Measurements from ENCODE around the gene MUC2. TPM values are rescaled to one million over a fixed set of nuclear protein-coding genes. Genes with fewer than 3 reads are reported as not detected.

MUC2 gene
- polyA plus RNA-seq, 1 donor, result 94.8 TPM

DNA sequence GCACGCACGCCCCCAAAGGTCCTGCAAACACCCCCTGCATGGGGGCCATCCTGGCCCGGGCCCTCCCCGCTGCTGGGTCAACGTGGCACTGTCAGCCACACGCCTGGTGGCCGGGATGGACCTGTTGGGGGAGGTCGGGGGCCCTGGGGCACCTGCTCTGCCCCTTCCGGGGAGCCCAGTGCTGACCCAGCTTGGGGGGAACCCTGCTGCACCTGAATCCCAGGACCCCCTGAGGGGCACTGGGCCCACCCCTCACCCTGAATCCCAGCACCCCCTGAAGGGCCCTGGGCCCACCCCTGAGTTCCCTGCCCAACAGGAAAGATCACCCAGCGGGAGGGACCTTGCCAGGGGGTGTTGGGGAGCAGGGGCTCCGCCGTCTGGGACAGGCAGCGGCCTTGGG is 37.7 kb upstream of the MUC2 start:
- H3K27me3 ChIP-seq (ENCODE audit: control insufficient read depth, insufficient read depth, low read length), result peaks cover 5% of the 10 kb centered on the region
- H3K4me1 ChIP-seq (ENCODE audit: control insufficient read depth, insufficient read depth, low read length), result peaks cover 10% of the 10 kb centered on the region
- no peak overlapping the region for H3K27ac ChIP-seq (ENCODE audit: low read length)

DNA sequence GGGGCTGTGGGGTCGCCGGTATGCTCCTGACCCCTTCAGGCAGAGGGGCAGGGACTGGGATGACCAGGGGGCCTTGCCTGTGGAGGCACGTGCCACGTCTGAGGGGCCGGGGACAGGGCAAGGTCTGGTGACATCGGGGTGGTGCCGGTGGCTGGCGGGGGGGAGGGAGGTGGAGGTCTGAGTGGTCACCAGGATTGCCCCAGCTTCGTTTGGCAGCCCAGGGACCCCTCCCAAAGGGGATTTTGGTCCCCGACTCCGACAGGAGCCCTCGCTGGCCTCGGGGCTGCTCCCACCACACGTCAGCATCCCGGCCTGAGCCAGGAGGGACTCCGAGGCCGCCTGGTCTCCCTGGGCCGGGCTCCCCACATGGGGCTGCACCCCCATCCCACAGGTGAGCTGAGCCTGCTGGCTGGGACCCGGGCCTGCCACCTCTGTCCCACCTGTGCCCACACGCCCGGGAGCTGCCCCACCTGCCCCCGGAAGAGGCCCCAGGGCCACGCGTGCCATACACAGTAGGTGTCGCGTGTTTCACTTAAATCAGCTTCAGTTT is 37.1 kb upstream of the MUC2 start:
- H3K27ac ChIP-seq (ENCODE audit: low read length), result no peak overlapping the region
- no peak for DNase-seq
- H3K36me3 ChIP-seq (ENCODE audit: control insufficient read depth, insufficient read depth, low read length), result no peaks in the 10 kb centered on the region
- no peaks in the 10 kb centered on the region for H3K9me3 ChIP-seq (ENCODE audit: control insufficient read depth, low read depth, low read length)
- H3K4me1 ChIP-seq (ENCODE audit: control insufficient read depth, insufficient read depth, low read length), result peaks cover 15% of the 10 kb centered on the region
- no peak overlapping the region for H3K4me3 ChIP-seq (ENCODE audit: low read length)
- peaks cover 5% of the 10 kb centered on the region for H3K27me3 ChIP-seq (ENCODE audit: control insufficient read depth, insufficient read depth, low read length)
- no CpG with 5 or more reads among the region's 26 CpGs for whole genome bisulfite sequencing (ENCODE audit: insufficient coverage, low lambda C conversion rate)

More for the DNA sequence above, 37.7 kb upstream of the MUC2 start:
- Histone ChIP-seq H3K4me3 (ENCODE audit: low read length) (no peak overlapping the region), H3K9me3 (ENCODE audit: control insufficient read depth, low read depth, low read length) (no peaks in the 10 kb centered on the region), H3K36me3 (ENCODE audit: control insufficient read depth, insufficient read depth, low read length) (no peaks in the 10 kb centered on the region)
- DNase-seq, result no peak
- WGBS (ENCODE audit: insufficient coverage, low lambda C conversion rate), result no CpG with 5 or more reads among the region's 13 CpGs

DNA sequence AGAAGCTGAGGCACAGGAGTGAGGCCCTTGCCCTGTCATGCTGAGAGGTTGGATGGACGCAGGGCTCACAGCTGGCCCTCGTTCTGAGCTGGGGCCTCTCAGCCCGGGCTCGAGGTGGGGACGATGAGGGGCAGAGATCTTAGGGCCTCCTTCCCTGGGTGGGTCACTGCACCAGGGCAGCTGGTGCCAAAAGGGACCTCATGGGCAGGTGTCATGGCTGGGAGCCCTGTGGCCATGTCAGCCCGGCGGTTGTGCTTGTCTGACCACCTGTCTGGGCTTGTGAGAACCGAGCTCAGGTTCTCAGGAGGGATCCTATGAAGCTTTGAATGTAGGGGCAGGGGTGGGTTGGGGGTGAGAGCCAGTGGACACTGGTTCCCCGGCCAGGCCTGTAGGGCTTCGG is 36.3 kb upstream of the MUC2 start:
- H3K36me3 ChIP-seq (ENCODE audit: control insufficient read depth, insufficient read depth, low read length), result no peaks in the 10 kb centered on the region
- peaks cover 15% of the 10 kb centered on the region for H3K4me1 ChIP-seq (ENCODE audit: control insufficient read depth, insufficient read depth, low read length)
- no peaks in the 10 kb centered on the region for H3K9me3 ChIP-seq (ENCODE audit: control insufficient read depth, low read depth, low read length)
- H3K27ac ChIP-seq (ENCODE audit: low read length), result no peak overlapping the region
- H3K4me3 ChIP-seq (ENCODE audit: low read length), result no peak overlapping the region
- peaks cover 5% of the 10 kb centered on the region for H3K27me3 ChIP-seq (ENCODE audit: control insufficient read depth, insufficient read depth, low read length)
- DNase-seq, result no peak
- WGBS (ENCODE audit: insufficient coverage, low lambda C conversion rate), result no CpG with 5 or more reads among the region's 10 CpGs

DNA sequence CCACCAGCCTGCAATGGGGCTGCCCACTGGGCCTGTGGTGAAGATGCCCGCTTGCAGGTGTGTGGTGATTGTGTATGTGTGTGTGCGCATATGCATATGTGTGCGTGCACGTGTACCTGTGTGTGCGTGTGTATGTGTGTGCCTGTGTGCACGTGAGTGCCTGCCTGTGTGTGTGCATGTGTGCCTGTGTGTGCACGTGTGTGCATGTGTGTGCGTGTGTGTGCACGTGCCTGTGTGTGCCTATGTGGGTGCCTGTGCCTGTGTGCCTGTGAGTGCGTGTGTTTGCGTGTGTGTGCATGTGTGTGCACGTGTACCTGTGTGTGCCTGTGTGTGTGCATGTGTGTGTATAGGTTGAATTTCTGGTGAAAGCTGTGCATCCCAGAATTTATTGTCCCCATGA is 35.8 kb upstream of the MUC2 start:
- no peaks in the 10 kb centered on the region for H3K9me3 ChIP-seq (ENCODE audit: control insufficient read depth, low read depth, low read length)
- H3K4me1 ChIP-seq (ENCODE audit: control insufficient read depth, insufficient read depth, low read length), result peaks cover 15% of the 10 kb centered on the region
- no peak for DNase-seq
- H3K36me3 ChIP-seq (ENCODE audit: control insufficient read depth, insufficient read depth, low read length), result no peaks in the 10 kb centered on the region
- H3K4me3 ChIP-seq (ENCODE audit: low read length), result no peak overlapping the region
- no CpG with 5 or more reads among the region's 12 CpGs for WGBS (ENCODE audit: insufficient coverage, low lambda C conversion rate)
- no peak overlapping the region for H3K27ac ChIP-seq (ENCODE audit: low read length)
- peaks cover 5% of the 10 kb centered on the region for H3K27me3 ChIP-seq (ENCODE audit: control insufficient read depth, insufficient read depth, low read length)

DNA sequence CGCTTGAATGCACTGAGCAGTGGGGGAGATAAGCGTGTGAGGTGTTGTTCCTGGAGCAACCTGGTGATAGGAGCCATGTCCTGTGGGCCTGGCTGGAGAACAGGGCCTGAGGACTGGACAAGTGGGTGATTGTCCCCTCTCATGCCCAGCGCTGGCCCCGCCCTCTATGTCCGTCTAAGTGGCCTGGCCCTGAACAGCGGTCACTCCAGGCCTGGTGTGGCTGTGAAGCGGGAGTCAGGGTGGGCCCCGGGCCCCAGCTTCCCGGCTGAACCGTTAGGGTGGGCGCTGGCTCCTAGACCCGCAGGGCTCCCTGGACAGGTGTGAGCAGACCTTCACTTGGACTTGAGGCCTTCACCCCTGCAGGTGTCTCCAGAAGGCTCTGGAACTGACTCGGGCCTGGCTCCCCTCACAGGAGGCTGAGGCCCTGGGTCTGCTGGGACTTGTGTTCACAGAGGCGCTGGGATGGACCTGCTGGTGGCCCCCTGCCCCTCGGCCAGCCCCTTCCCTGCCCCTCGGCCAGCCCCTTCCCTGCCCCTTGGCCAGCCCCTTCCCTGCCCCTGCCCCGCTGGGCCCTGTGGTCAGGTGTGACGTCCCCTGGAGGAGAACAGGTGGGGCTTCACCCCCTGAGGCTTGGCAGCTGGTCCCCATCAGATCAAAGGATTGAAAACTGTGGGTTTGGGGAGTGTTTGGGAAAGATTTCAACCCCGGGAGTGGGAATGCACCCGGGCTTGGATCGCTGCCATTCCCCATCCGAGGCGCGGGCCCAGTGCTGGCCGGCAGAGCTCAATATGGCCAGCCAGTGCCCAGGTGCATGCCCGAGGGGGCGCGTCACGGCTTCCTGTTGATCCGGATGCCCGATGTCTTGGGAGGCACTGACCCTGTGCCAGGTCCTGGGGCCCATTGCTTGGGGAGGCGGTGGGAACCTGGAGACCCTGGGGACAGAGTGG is 34.9 kb upstream of the MUC2 start:
- Histone ChIP-seq H3K9me3 (ENCODE audit: control insufficient read depth, low read depth, low read length) (no peaks in the 10 kb centered on the region), H3K27ac (ENCODE audit: low read length) (no peak overlapping the region), H3K4me3 (ENCODE audit: low read length) (no peak overlapping the region), H3K27me3 (ENCODE audit: control insufficient read depth, insufficient read depth, low read length) (peaks cover 5% of the 10 kb centered on the region), H3K4me1 (ENCODE audit: control insufficient read depth, insufficient read depth, low read length) (peaks cover 15% of the 10 kb centered on the region), H3K36me3 (ENCODE audit: control insufficient read depth, insufficient read depth, low read length) (no peaks in the 10 kb centered on the region)
- WGBS (ENCODE audit: insufficient coverage, low lambda C conversion rate), result no CpG with 5 or more reads among the region's 32 CpGs
- no peak for DNase-seq

DNA sequence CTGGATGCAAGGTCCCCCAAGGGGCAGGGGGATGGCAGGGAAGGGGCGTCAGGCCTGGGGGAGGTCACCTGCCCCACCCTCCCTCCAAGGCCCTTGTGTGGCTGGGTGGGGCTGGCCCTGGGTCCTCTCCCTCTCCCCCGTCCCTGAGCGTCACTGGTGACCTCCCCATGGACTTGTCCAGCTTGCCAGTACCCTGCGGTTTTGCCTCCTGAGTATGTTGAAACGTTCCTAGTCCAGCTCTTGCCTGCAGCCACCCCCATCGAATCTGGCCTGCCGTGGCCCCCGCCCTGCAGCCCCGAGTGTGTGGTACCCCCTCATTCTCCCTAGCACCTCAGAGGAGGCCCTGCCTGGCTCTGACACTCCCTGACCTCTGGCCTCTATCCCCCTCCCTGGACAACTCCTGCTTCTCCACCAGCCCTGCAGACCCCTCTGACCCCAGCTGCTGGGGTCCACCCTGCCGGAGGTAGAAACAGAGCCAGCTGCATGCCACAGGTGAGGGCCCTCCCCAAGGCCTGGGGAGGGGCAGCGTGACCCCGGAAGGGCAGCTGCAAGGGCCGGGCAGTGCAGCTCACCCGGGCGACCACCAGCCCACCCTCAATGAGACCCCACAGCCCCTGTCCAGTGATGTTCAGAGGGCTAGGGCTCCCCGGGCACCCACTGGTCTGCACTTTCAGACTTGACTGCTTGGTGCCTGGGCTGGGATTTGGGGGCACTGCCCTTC is 34.1 kb upstream of the MUC2 start:
- Histone ChIP-seq H3K4me3 (ENCODE audit: low read length) (no peak overlapping the region), H3K9me3 (ENCODE audit: control insufficient read depth, low read depth, low read length) (no peaks in the 10 kb centered on the region), H3K27me3 (ENCODE audit: control insufficient read depth, insufficient read depth, low read length) (peaks cover 5% of the 10 kb centered on the region), H3K36me3 (ENCODE audit: control insufficient read depth, insufficient read depth, low read length) (no peaks in the 10 kb centered on the region), H3K27ac (ENCODE audit: low read length) (no peak overlapping the region), H3K4me1 (ENCODE audit: control insufficient read depth, insufficient read depth, low read length) (peaks cover 15% of the 10 kb centered on the region)
- DNase-seq, result no peak
- WGBS (ENCODE audit: insufficient coverage, low lambda C conversion rate), result no CpG with 5 or more reads among the region's 16 CpGs

DNA sequence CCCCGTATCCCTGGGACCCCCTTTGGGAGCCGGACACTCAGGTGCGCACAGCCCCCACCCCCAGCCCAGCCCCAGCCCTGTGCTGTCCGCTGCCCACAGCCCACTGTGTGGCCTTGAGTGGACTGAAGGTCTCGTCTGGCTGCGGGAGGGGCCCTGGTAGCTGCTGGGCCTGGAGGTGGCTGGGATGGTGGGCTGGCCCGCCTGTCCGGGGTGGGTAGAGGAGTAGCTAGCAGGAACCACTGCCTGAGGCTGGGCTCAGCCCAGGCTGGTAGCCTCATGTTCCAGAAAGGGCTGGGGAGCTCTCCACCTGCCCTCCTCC is 33.6 kb upstream of the MUC2 start:
- WGBS (ENCODE audit: insufficient coverage, low lambda C conversion rate), result no CpG with 5 or more reads among the region's 8 CpGs
- peaks cover 5% of the 10 kb centered on the region for H3K27me3 ChIP-seq (ENCODE audit: control insufficient read depth, insufficient read depth, low read length)
- H3K36me3 ChIP-seq (ENCODE audit: control insufficient read depth, insufficient read depth, low read length), result no peaks in the 10 kb centered on the region

DNA sequence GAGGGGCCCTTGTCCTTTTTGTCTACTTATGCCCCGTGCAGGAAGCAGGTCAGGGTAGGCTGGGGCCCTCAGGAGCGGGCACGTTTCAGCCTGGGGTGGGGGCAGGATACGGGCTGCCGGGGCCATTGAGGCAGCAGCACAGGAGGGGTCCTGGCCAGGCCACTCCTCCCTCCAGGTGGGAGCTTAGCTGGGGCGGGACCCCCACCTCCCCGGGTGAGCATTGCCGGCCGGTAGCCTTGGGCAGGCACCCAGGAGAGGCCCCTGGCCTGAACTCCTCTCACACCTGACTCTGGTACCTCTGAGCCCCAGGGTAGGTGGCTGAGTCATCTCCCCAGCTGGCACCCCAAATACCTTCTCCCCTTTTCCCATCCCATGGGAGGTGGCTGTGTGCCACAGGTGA is 33.2 kb upstream of the MUC2 start:
- no peak overlapping the region for H3K27ac ChIP-seq (ENCODE audit: low read length)
- peaks cover 15% of the 10 kb centered on the region for H3K4me1 ChIP-seq (ENCODE audit: control insufficient read depth, insufficient read depth, low read length)
- no peak for DNase-seq
- no CpG with 5 or more reads among the region's 9 CpGs for WGBS (ENCODE audit: insufficient coverage, low lambda C conversion rate)
- no peaks in the 10 kb centered on the region for H3K36me3 ChIP-seq (ENCODE audit: control insufficient read depth, insufficient read depth, low read length)
- H3K4me3 ChIP-seq (ENCODE audit: low read length), result no peak overlapping the region
- peaks cover 5% of the 10 kb centered on the region for H3K27me3 ChIP-seq (ENCODE audit: control insufficient read depth, insufficient read depth, low read length)
- no peaks in the 10 kb centered on the region for H3K9me3 ChIP-seq (ENCODE audit: control insufficient read depth, low read depth, low read length)

More for the DNA sequence above, 33.6 kb upstream of the MUC2 start:
- no peak overlapping the region for H3K27ac ChIP-seq (ENCODE audit: low read length)
- no peaks in the 10 kb centered on the region for H3K9me3 ChIP-seq (ENCODE audit: control insufficient read depth, low read depth, low read length)
- no peak for DNase-seq
- no peak overlapping the region for H3K4me3 ChIP-seq (ENCODE audit: low read length)
- peaks cover 15% of the 10 kb centered on the region for H3K4me1 ChIP-seq (ENCODE audit: control insufficient read depth, insufficient read depth, low read length)

DNA sequence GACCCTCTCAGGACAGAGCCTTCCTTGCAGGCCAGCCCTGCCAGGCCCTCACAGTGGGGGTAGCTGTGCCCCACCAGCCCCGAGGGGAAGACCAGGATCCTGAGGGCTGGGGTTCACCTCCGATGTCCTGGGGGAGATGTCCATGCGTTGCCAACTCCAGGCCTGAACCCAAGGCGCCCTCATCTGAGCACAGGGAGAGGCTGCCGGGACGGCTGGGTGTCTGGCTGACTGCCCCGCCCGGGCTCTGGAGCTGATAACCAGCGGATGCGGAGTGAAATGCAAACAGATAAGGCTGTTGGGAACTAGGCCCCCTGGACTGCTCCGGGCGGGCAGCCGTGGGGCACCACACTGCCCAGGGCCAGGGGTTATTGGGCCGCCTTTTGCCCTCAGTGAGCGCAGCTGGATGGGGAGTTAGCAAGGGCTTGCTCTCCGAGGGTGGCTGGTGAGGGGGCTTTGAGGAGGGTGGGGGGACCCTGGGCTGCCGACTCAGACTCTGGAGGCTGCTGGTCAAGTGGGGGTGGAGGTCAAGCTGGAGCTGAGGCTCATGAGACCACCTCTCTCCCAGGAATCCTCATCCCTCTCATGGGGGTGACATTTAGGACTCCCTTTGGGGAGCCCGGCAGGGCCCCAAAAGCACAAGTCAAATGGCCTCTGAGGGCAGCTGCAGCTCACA is 32.6 kb upstream of the MUC2 start:
- Histone ChIP-seq H3K4me3 (ENCODE audit: low read length) (no peak overlapping the region), H3K27ac (ENCODE audit: low read length) (no peak overlapping the region), H3K36me3 (ENCODE audit: control insufficient read depth, insufficient read depth, low read length) (no peaks in the 10 kb centered on the region), H3K9me3 (ENCODE audit: control insufficient read depth, low read depth, low read length) (no peaks in the 10 kb centered on the region), H3K27me3 (ENCODE audit: control insufficient read depth, insufficient read depth, low read length) (peaks cover 1% of the 10 kb centered on the region), H3K4me1 (ENCODE audit: control insufficient read depth, insufficient read depth, low read length) (peaks cover 15% of the 10 kb centered on the region)
- no CpG with 5 or more reads among the region's 18 CpGs for WGBS (ENCODE audit: insufficient coverage, low lambda C conversion rate)
- DNase-seq, result peak; percentile 29 to 61

Data from large intestine (tissue), 3 donors.